Measurements from ENCODE around the gene TRPV4.

TRPV4 gene

GRCh38 chr12:109776624-109777023 lies 56.6 kb downstream of the TRPV4 start:
- no peak for DNase-seq (ENCODE audit: low spot score)

- DNase-seq (ENCODE audit: low spot score) = peak; percentile 59
Observed at GRCh38 chr12:109775172-109775881, 57.9 kb downstream of the TRPV4 start.

- no peak for DNase-seq (ENCODE audit: low spot score)
Observed at GRCh38 chr12:109773384-109774011, 59.7 kb downstream of the TRPV4 start.

GRCh38 chr12:109772622-109773321 lies 60.4 kb downstream of the TRPV4 start:
- DNase-seq (ENCODE audit: low spot score) = no peak

- DNase-seq (ENCODE audit: low spot score) = no peak
Observed at GRCh38 chr12:109771746-109772621, 61.2 kb downstream of the TRPV4 start.

- no peak for DNase-seq (ENCODE audit: low spot score)
Observed at GRCh38 chr12:109770861-109771670, 62.1 kb downstream of the TRPV4 start.

GRCh38 chr12:109770104-109770860 lies 62.9 kb downstream of the TRPV4 start:
- DNase-seq (ENCODE audit: low spot score) = no peak

GRCh38 chr12:109768901-109769670 lies 64.1 kb downstream of the TRPV4 start:
- no peak for DNase-seq (ENCODE audit: low spot score)

DNA sequence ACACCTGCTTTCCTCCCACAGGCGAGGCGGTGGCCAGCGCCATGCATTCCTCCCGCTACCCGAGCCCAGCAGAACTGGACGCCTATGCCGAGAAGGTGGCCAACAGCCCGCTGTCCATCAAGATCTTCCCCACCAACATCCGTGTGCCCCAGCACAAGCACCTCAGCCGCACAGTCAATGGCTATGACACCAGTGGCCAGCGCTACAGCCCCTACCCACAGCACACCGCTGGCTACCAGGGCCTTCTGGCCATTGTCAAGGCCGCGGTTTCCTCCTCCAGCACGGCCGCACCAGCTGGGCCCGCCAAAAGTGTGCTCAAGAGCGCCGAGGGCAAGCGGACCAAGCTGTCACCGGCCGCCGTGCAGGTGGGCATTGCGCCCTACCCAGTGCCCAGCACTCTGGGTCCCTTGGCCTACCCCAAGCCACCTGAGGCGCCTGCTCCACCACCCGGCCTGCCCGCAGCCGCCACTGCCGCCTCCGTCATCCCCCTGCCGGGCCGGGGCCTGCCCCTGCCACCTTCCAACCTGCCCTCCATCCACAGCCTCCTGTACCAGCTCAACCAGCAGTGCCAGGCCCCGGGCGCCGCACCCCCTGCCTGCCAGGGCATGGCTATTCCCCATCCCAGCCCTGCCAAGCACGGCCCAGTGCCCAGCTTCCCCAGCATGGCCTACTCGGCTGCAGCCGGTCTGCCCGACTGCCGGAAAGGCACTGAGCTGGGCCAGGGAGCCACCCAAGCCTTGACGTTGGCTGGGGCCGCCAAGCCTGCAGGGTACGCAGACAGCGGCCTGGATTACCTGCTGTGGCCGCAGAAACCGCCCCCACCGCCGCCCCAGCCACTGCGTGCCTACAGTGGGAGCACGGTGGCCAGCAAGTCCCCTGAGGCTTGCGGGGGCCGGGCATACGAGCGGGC lies 65.0 kb downstream of the TRPV4 start:
- no peak for DNase-seq (ENCODE audit: low spot score)

GRCh38 chr12:109767456-109767855 lies 65.7 kb downstream of the TRPV4 start:
- DNase-seq (ENCODE audit: low spot score) = no peak

- DNase-seq (ENCODE audit: low spot score) = no peak
Observed at GRCh38 chr12:109766251-109766778, 66.9 kb downstream of the TRPV4 start.

- DNase-seq (ENCODE audit: low spot score) = no peak
Observed at GRCh38 chr12:109765446-109765810, 67.8 kb downstream of the TRPV4 start.

GRCh38 chr12:109764776-109765445 lies 68.3 kb downstream of the TRPV4 start:
- DNase-seq (ENCODE audit: low spot score) = no peak

DNA sequence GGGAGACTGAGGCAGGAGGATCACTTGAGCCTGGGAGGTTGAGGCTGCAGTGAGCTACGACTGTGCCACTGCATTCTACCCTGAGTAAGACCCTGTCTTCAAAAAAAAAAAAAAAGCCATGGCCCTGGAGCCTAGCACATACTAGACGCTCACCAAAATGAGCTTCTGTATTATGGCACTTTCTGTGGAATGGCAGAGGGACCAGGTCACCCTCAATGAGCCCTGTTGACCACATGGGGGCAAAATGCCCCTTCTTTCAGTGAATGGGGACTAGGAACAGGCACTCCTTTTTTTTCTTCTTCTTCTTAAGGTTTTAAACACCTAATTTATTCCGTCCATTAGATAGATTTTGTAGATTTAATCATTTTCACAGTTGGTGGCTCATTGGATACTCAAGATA lies 69.1 kb downstream of the TRPV4 start:
- DNase-seq (ENCODE audit: low spot score) = no peak

- peak; percentile 80 for DNase-seq (ENCODE audit: low spot score)
Observed at GRCh38 chr12:109763201-109763841, 69.9 kb downstream of the TRPV4 start.

DNA sequence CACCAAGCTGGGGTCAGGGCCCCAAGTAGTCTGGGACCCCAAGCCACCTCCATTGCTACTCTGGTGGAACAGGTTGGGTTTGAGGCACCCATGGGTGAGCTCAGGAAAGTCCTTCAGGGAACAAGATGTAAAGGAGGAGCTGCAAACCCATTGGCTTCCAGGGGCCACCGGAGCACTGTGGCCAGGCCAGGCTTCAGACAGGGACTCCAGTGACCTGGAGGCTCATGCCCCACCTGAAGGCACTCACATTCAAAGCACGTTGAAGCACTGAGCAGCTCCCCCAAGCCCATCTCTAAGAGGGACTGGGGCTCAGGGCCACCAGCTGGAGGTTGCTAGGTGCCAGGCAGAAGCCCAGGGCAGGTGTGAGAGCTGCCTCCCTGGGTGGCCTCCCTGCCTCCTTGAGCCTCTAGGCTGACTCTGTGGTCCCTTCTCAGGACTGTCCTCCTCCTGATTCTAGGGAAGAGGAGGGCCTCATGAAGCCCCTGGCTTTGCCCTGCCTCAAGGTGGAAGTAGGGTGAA lies 70.5 kb downstream of the TRPV4 start:
- no peak for DNase-seq (ENCODE audit: low spot score)

DNA sequence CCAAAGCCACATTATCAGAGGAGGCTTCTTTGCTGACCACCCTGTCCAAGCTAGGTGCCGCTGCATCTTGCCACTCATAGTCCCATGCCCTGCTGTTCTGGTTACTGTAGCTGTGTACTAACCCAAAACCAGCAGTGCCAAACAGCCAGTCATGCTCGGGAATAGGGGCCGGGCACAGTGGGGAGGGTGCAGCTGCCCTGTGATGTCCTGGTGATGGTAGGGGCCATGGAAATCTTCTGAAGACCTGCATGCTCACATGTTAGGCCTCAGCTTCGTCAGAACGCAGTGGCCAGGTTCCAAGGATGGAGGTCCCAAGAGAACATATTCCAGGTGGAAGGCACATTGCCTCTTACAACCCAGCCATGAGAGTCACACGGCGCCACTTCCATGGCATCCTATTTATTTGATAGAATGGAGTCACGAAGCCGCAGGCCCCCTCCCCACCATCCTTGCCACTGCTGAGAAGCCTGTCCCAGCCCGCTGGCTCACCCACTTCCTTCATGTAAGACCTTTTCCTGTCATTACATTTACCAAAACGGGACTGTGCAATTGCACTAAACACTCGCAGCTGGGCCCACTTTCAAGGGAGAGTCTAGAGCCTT lies 71.0 kb downstream of the TRPV4 start:
- DNase-seq (ENCODE audit: low spot score) = no peak
